Ascending aorta (tissue), 2 donors: ENCODE results near the gene KISS1R. TPM values are rescaled to one million over a fixed set of nuclear protein-coding genes. Genes with fewer than 3 reads are reported as not detected.

Source experiments
- DNase-seq, 2 donors: peaks; one replicate each; pipeline ENCODE4 v3.0.0-alpha.2; 2019; ENCODE audit warnings: low spot score in 2 of 2
- H3K27ac ChIP-seq, 2 donors: fragments of 200-600 bp; sonication (generic); one replicate each; pipeline ENCODE4 v1.5.1; 2016 to 2017; ENCODE audit warnings: mild to moderate bottlenecking in 1 of 2
- H3K27me3 ChIP-seq: fragments of 200-600 bp; sonication (generic); one replicate; pipeline ENCODE4 v1.5.1; 2017
- H3K36me3 ChIP-seq, 2 donors: fragments of 200-600 bp; sonication (generic); one replicate each; pipeline ENCODE4 v1.5.1; 2016
- H3K4me1 ChIP-seq, 2 donors: fragments of 200-600 bp; sonication (generic); one replicate each; pipeline ENCODE4 v1.5.1; 2016 to 2017; ENCODE audit warnings: mild to moderate bottlenecking in 1 of 2
- H3K4me3 ChIP-seq, 2 donors: fragments of 200-600 bp; sonication (generic); one replicate each; pipeline ENCODE4 v1.5.1; 2016 to 2017; ENCODE audit warnings: mild to moderate bottlenecking in 1 of 2
- H3K9me3 ChIP-seq, 2 donors: fragments of 200-600 bp; sonication (generic); one replicate each; pipeline ENCODE4 v1.5.1; 2016
- CTCF ChIP-seq, 3 experiments: fragments of 200-600 bp in 2 of 3; fragments of 450-650 bp in 1 of 3; sonication (generic) in 2 of 3; IDR thresholded peaks; one replicate each; pipeline ENCODE4 v1.5.1; 2016 to 2019; ENCODE audit warnings: antibody characterized with exemption in 3 of 3, mild to moderate bottlenecking in 1 of 3, moderate library complexity in 1 of 3
- intact Hi-C: fragments of 100-400 bp; cut with DNase I; formaldehyde crosslinking; loops from one replicate; pipeline ENCODE4 v1.15.1; 2023
- total RNA-seq: library from RNA; depleted of rRNA; stranded (reverse); fragments of >200 nt; gene quantifications from one replicate; pipeline ENCODE4 v1.1.0, GENCODE V29; 2016

KISS1R gene
- total RNA-seq, 1 donor from 2014 or later = not detected

- no peak for TF ChIP-seq CTCF (IDR thresholded peaks at IDR 0.05)
- DNase-seq = peak in 1 of 2 donors; percentile 86
- H3K27ac ChIP-seq = peak within 1 kb of the TSS; percentile 84 to 91
- intact Hi-C loops = loop anchor here (1.0 to 5.0 kb wide), 2 partner anchors 20 to 116 kb away; partner anchors contain the start of genes MED16, PTBP1 and RNU6-9
- H3K9me3 ChIP-seq = no peaks in the 10 kb centered on the region
- H3K4me1 ChIP-seq = peaks cover 6 to 19% of the 10 kb centered on the region in 2 donors
- peaks cover 15% of the 10 kb centered on the region for H3K27me3 ChIP-seq
- H3K36me3 ChIP-seq = no peaks in the 10 kb centered on the region
- peak within 1 kb of the TSS; percentile 93 to 95 for H3K4me3 ChIP-seq
These were observed 3.9 kb upstream of the KISS1R start, which contains the start of gene R3HDM4 for GRCh38 chr19:913080-913748. Gene R3HDM4, minus strand, starts transcription at chr19:913219. Its CDS starts 62 bp downstream, at chr19:913157.

GRCh38 chr19:916645-917322 is 349 bp upstream of the KISS1R start:
- peaks cover 10 to 39% of the 10 kb centered on the region in 2 donors for H3K4me1 ChIP-seq
- no peak overlapping the region for H3K27ac ChIP-seq
- H3K36me3 ChIP-seq = no peaks in the 10 kb centered on the region
- peaks cover 17% of the 10 kb centered on the region for H3K27me3 ChIP-seq
- H3K9me3 ChIP-seq = no peaks in the 10 kb centered on the region
- DNase-seq = no peak
- H3K4me3 ChIP-seq = peak overlapping the region; percentile 43 to 59
- no peak for TF ChIP-seq CTCF (IDR thresholded peaks at IDR 0.05)
- intact Hi-C loops = no loop called here

- Histone ChIP-seq H3K27me3 (peaks cover 17% of the 10 kb centered on the region), H3K4me3 (peak overlapping the region; percentile 43 to 59), H3K4me1 (peaks cover 10 to 39% of the 10 kb centered on the region in 2 donors), H3K36me3 (no peaks in the 10 kb centered on the region), H3K27ac (no peak overlapping the region), H3K9me3 (no peaks in the 10 kb centered on the region)
- no peak for TF ChIP-seq CTCF (IDR thresholded peaks at IDR 0.05)
- intact Hi-C loops = no loop called here
- DNase-seq = no peak
These were observed 962 bp downstream of the KISS1R start for GRCh38 chr19:918152-918437.

- H3K36me3 ChIP-seq = no peaks in the 10 kb centered on the region
- H3K4me1 ChIP-seq = peaks cover 10 to 37% of the 10 kb centered on the region in 2 donors
- DNase-seq = no peak
- intact Hi-C loops = no loop called here
- peaks cover 17% of the 10 kb centered on the region for H3K27me3 ChIP-seq
- H3K4me3 ChIP-seq = peak overlapping the region in 1 of 2 donors; percentile 16
- H3K27ac ChIP-seq = no peak overlapping the region
- no peak for TF ChIP-seq CTCF (IDR thresholded peaks at IDR 0.05)
- H3K9me3 ChIP-seq = no peaks in the 10 kb centered on the region
These were observed 1.5 kb downstream of the KISS1R start for GRCh38 chr19:918481-919198.

- TF ChIP-seq CTCF (IDR thresholded peaks at IDR 0.05) = no peak
- intact Hi-C loops = loop anchor here (2.0 to 10.0 kb wide), 6 partner anchors 55 to 325 kb away; partner anchors contain the start of genes ATP5F1D and MIDN
- Histone ChIP-seq H3K4me1 (peaks cover 10 to 33% of the 10 kb centered on the region in 2 donors), H3K9me3 (no peaks in the 10 kb centered on the region), H3K27me3 (peaks cover 17% of the 10 kb centered on the region), H3K27ac (no peak overlapping the region), H3K4me3 (peak overlapping the region in 1 of 2 donors; percentile 43), H3K36me3 (no peaks in the 10 kb centered on the region)
- DNase-seq = no peak
These were observed 2.3 kb downstream of the KISS1R start for GRCh38 chr19:919199-920050.
